Activated CD4-positive, alpha-beta T cell treated with anti-CD3 and anti-CD28 coated beads, Interleukin-2, amount 50 U/mL, for 48 hours (primary cell): ENCODE results near the gene NDUFC2.
"Not testable (repeated sequence)": the region's sequence is repeated elsewhere in the genome, so short reads cannot be mapped to it uniquely, and the experiment has no call there.

Experiments
- DNase-seq, 2 experiments: peaks; one replicate each; pipeline ENCODE4 v3.0.0-alpha.2; 2020

Gene NDUFC2

DNA sequence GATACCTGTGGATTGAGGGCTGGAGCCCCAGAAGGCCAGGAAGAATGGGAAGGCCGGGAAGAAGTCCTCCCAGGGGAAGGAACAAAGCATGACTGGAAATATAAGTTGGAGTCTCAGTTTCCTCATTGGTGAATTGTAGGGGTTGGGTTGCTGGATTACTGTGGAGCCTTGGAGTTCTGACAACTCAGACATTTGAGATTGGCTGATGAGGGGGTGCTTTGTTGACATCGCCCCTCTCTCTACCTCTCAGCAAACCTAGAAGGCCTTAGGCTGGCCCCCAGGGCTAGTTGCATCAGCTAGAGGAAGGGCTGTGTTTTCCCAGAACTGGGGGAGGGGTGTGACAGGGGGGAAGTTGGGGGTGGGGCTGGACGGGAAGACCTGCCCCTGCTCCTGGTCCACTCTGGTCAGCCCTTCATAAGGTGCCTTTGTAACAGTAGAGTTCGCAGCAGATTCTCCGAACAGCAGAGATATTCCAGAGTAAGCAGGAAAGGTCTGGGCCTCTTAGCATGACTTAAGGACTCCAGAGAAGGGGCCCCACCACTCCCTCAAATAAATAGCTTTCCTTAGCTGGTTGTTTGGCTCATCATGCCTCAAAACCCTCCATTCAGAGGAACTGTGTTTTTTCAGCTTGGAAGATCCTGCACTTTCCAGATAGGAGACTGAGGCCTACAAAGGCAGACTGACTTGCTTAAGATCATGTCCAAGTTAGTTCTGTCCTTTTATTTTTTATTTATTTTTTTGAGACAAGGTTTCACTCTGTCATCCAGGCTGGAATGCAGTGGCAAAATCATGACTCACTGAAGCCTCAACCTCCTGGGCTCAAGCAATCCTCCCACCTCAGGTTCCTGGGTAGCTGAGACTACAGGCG, 28.5 kb downstream of the NDUFC2 start:
- no peak for DNase-seq

DNA sequence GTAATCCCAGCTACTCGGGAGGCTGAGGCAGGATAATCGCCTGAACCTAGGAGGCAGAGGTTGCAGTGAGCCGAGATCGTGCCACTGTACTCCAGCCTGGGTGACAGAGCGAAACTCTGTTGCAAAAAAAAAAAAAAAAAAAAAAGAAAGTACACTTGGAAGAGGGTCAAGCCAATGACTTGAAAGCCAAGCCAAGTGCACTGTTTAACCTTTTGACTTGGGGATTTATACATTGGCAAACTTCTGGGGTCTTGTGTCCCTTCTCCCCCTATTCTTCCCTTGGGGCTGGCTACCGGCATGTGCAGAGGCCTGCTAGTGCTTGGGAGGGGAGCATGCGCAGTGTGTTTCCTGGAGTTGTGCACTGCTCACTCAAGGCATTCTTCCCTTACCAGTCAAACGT, 30.3 kb downstream of the NDUFC2 start:
- DNase-seq: no peak

DNA sequence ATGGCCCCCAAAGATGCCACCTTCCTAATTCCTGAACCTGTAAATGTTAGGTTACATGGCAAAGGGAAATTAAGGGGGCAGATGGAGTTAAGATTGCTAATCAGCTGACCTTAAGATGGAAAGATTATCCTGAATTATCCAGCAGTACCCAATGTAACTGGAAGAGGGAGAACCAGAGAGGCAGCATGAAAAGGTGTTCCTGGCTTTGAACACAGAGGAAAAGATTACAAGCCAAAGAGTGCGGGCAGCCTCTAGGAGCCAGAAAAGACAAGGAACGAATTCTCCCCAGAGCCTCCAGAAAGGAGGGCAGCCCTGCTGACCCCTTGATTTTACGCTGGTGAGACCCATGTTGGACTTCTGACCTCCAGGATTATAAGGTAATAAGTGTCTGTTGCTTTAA, 31.1 kb downstream of the NDUFC2 start:
- DNase-seq: no peak

DNA sequence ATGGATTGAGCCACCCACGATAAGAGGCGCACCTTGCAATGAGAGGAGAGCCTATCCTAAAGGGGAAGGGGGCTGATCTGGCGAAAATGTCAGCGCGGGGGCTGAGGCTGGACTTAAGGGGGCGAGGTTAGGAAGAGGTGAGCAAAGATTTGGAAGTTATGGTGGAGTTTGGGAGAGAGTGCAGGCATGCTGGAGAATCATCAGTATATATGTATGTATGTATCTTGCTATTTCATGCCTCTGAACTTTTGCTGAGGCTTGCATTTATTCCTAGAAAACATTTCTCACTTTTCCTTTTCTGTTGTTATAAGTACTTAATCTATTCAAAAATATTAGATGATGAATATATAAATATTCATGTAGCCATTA, 33.2 kb downstream of the NDUFC2 start:
- no peak for DNase-seq

DNA sequence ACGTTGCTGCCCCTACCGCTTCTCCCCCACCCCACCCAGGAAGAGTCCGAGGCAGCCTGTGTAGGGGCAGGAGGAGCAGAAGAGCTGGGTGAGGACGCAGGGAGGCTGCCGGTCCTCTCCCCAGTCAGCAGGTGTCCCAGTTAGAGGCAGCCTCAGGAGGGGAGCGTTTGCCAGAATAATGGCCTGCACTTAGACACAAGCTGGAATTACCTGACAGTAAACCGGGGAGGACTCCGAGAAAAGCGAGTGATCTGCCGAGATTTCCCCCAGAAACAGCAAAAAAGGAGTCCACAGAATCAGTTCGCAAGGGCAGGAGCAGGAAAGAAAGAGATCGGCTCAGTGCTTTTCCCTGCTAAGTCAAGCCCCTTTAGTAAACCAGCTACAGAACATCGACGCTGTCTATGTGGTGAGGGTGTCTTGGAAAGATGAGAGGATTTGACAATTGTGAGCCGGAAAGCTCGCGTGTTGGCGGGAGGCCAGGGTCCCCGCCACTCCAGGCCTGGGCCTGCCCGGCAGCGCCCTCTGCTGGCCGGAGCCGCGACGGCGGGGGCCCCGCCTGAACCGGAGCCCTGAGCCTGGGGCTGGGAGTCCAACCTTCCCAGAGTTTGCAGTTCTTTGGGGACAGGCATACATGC, 33.7 kb downstream of the NDUFC2 start:
- DNase-seq: peak; percentile 78 to 79

DNA sequence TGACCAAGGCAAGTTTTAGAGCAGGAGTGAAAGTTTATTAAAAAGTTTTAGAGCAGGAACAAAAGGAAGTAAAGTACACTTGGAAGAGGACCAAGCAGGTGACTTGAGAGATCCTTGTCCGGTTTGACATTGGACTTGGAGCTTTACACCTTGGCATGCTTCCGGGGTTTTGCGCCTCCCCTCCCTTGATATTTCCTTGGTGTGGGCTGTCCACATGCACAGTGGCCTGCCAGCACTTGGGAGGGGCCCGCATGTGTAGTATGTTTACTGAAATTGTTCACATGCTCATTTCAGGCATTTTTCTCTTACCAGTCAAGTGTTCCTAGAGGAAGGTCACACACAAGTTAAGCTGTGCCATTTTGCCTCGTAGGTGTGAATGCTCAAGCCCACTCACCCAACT, 35.0 kb downstream of the NDUFC2 start:
- no peak for DNase-seq

DNA sequence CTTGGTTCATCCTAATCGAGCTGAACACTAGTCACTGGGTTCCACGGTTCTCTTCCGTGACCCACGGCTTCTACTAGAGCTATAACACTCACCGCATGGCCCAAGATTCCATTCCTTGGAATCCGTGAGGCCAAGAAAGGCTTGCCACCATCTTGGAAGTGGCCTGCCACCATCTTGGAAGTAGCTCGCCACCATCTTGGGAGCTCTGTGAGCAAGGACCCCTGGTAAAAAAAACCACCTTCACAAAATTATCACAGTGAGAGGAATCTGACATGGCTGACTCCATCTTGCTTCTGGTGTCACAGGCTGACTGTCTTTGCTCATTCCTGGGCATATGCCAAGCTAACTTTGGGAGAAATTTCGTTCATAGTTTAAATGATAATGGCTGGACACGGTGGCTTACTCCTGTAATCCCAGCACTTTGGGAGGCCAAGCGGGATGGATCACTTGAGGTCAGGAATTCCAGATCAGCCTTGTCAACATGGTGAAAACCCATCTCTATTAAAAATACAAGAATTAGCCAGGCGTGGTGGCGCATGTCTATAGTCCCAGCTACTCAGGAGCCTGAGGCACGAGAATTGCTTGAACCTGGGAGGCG, 37.7 kb downstream of the NDUFC2 start:
- no peak for DNase-seq

DNA sequence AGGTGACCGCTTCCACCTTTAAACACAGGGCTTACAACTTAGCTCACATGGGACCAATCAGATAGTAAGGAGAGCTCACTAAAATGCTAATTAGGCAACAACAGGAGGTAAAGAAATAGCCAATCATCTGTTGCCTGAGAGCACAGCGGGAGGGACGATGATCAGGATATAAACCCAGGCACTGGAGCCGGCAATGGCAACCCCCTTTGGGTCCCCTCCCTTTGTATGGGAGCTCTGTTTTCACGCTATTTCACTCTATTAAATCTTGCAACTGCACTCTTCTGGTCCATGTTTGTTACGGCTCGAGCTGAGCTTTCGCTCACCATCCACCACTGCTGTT, 38.3 kb downstream of the NDUFC2 start:
- DNase-seq: not testable (repeated sequence)

DNA sequence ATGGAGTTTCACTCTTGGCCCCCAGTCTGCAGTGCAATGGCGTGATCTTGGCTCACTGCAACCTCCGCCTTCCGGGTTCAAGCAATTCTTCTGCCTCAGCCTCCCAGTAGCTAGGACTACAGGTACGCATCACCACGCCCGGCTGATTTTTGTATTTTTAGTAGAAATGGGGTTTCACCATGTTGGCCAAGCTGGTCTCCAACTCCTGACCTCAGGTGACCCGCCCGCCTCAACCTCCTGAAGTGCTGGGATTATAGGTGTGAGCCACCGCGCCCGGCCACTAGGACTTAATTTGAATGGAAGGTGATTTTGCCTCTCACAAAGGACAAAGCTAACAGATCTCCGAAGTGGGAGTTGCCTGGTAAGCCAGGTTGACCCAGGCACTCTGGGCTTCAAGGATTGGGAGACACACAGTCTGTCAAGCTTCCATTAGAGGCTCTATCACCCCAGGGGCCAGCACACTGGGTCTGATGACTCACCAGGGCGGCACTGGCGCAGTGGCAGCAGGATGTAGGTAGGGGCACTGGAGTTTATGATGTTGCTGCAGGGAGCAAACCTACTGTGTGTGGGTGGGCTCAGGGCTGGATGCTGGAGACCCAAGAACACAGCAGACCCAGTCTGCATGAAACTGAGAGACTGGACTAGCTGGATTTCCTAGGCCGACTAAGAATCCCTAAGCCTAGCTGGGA, 38.8 kb downstream of the NDUFC2 start:
- peak in 1 of 2 experiments; percentile 13 for DNase-seq

DNA sequence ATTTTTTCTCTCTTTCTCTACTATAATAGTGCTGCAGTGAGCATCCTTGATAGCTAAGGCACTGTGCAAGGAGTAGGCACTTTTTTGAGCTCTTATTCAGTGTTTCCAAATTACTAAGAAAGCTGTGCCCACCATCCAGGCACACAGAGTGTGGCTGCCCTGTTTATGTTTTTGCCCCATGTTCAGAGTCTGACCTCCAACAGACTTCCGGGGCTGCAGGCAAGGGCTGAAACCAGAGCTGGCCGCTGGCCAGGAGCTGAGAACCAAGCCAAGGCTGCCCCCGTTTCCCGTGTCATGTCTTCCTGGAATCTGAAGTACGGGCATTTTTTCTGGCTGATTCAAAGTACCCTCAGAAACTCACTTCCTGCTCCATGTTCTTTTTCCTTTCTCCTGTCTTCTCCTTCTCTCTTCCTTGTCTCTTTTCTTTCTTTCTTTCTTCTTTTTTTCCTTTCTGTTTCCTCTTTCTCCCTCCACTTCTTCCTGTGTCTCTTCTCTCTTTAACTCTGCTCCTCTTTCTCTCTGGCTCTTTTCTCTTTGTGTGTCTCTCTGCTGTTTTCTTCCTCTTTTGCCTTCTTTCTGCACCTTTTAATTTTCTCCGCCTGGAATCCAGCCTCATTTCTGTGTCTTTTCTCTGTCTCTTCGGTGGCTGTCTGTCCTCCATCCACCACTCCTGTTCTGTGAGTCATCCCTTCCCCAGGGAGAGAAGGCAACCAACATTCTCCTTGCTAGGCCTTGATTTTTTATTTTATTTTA, 39.6 kb downstream of the NDUFC2 start:
- peak; percentile 44 to 62 for DNase-seq

DNA sequence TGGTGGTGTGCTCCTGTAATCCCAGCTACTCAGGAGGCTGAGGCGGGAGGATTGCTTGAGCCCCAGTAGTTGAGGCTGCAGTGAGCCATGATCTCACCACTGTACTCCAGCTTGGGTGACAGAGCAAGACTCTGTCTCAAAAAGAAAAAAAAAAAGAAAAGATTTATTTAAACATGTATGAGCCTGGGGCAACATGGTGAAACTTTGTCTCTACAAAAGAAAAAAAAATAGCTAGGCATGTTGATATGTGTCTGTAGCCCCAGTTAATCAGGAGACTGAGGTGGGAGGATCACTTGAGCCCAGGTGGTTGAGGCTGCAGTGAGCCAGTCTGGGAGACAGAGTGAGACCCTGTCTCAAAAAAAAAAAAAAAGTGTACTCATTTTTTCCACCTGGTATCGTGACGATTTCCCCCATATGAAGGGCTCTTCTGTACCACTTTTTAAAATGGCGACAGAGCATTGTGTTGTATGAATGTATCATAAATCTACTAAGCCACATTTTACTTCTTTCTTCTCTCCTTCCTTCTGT, 40.2 kb downstream of the NDUFC2 start:
- no peak for DNase-seq

DNA sequence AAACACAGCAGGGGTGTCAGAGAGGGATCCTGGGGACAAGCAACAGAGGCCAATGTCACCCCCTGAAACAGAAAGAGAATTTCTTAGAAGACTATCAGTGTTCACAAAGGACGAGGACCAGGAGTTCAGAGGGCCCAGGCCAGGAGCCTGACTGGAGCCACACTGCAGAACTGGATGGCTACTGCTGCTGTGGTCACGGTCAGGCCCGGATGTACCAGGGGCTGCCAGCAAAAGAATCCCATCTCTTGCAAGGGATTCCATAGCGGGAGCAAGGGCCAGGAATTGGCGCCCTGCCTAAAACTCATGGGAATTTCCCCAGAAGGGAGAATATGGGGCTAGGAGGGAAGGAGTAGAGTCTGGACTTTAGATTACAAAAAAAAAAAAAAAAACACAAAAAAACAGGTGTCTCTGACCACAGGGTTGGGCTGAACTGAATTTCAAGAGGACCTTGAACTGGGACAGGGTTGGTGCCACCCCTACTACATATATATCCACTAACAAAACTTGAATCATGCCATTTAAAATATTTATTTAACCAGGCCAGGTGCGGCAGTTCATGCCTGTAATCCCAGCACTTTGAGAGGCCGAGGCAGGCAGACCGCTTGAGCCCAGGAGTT, 40.9 kb downstream of the NDUFC2 start:
- DNase-seq: no peak

DNA sequence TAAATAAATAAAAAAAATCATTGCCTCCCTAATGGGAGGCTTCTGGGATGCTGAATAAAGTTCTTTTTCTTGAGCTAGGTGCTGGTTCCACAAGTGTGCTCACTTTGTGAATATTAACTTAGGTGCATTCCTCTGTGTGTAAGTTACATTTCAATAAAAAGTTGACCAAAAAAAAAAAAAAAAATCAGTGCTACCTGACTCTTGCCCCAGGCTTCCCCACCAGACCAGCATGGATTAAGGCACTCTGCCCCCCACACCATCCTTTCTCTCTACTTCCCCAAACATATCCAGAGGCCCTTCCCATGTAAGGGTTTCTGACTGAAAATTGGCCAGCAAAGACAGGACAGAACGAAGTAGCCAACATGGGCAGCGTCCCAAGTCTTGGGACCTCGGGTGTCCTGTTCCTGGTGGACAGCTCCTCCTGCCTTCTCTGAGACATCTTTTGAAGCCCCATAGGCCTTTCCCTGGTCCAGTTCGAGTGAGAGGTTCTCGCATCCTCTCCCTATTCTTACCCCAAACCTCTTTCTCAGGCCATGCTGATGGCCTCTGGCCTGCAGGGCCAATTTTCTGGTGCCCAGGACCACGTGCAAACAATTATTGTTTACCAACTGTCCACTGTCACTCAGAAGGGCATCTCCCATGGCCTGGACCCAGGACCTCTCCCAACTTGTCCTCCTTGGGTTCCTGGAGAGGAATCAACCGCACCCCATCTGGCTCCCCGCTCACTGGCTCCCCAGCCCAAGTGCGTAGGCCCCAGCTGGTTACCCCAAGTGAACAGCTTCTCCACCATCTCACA, 41.6 kb downstream of the NDUFC2 start:
- DNase-seq: no peak

DNA sequence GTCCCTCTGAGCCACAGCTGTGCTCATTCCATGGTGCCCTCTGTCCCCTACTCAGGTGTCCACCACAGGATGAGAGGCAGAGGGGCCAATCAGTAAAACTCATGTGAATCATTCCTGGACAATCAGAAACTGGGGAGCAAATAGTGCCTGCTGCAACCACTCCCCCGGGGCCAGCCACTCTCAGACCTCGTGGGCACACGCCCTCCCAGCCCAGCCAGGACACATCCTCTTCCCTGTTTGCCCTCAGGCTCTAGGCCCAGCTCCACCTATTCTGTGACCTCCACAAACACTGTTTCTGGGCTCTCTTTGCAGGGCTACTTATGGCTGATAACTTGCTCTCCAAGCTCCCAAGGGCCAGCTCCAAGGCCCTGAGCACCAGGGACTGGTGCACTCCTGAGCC, 42.6 kb downstream of the NDUFC2 start:
- no peak for DNase-seq

DNA sequence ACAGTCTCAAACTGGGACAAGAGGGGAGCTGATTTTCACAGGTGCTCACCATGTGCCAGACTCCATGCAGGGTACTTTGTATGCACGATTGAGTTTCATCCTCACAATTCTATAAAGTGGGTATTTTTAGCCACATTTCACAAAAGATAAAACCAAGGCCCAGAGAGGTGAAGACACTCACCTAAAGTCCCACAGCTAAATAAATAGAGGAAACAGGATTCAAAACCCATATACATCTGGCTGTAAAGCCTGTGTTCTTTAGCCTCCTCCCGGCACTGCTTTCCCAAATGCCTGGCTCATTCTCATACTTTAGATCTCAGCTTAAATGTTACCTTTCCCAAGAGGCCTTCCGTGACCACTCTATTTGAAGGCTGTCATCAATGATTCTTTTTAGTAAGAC, 43.3 kb downstream of the NDUFC2 start:
- DNase-seq: no peak

DNA sequence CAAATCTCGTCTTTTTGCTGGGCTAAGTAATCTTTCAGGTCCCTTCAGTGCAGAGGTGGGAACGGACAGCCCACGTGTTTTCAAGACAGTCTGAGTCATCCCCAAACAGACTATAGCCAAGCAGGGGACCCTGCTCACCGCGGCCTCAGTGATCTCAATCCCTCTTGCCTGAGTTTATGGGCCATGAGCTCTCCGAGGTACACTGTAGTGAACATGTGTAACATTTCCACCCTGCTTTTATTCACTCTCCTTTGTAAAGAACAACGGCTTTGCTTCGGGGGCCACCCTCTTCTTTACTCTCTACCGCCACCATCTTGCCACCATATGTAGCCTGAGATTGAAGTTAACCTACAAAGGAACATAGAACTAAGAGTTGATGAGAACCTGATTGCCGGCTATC, 45.0 kb downstream of the NDUFC2 start:
- no peak for DNase-seq

DNA sequence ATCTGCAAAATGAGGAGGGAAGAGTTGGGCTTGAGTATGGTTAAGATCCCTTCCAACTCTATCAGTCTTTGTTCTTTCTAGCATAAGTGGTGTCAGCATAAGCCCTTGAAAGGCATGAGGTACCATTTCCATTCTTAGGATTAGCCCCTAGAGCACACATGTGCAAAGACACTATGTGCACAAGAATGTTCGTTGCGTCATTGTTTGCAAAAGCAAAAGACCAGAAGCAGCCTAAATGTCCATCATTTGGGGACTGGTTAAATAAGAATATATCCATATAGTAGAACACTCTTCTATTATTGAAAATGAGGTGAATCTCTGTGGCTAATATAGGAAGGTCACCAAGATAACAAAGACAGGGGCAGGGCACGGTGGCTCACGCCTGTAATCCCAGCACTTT, 46.6 kb downstream of the NDUFC2 start:
- DNase-seq: no peak

DNA sequence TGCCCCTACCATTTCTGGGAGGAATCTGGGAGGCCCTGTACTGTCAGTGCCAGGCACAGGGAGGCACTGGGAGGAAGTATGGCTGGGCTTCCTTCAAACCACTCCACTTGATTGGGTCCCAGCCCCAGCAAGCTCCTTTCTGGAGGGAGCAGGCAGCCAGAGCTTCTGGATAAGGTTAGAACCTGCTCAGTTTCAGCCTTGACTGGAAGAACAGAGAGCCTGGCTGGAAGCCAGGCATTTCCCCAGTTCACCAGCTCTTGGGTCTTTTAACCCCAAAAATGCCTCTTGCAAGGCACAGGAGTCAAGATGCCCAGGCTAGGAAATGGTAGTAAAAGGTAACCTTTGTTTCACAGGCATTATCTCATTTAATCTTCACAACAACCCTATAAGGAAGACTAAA, 47.6 kb downstream of the NDUFC2 start:
- no peak for DNase-seq

DNA sequence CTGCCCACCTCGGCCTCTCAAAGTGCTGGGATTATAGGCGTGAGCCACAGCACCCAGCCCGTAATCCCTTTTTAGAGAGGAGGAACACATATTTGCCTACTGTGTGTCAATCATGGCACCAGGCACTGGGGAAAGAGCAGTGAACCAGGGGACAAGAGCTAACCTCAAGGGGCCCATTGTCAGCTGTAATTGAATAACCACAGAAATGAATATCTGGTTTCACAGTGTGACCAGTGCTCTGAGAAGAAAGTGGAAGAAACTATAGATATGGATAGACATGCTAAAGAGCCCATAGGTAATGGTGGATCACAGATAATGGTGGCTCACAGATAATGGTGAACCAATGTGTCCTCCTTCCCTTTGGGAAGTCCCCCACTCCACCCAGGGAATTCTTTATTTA, 48.0 kb downstream of the NDUFC2 start:
- no peak for DNase-seq

DNA sequence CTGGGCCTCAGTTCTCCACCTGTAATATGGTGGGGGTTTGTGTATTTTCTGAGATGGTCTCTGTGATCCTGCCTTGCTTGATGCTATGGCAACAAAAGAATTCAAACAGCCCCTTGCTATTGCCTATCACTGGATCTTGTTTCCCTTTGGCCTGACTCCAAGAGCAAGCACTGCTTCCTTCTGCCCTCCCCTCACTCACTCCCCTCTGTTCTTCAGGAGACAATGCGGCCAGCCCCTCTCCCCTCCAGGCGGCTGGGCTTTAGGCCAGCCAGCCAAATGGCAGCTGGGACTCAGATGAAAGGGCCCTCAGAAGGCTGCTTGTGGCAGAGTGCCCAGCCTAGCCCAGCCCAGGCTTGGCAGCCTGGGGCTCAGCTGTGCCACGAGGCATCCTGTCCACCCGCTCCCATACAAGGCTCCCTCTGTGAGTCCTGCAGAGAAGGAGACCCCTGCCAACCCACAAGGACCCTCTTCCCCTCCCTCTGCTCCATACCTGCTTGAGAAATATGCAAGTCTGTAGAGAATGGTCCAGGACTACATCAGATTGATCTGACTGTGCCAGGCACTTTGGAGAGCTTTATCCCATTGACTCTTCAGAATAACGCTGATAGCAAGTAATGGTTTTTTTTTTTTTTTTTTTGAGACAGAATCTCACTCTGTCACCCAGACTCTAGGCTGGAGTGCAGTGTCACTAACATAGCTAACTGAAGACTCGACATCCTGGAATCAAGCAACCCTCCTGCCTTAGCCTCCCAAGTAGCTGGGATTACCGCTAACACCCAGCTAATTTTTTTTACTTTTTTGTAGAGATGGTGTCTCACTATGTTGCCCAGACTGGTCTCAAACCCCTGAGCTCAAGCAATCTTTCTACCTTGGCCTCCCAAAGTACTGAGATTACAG, 49.0 kb downstream of the NDUFC2 start:
- DNase-seq: no peak
